HG02840 (cell line): ENCODE results near the gene KDM6A.
A peak's percentile ranks its signal among the peaks of the same experiment; 100 is the strongest.
"Not testable (repeated sequence)": the region's sequence is repeated elsewhere in the genome, so short reads cannot be mapped to it uniquely, and the experiment has no call there.

Experiments
- ATAC-seq: cut with Tn5 transposase; IDR thresholded peaks from one replicate; pipeline ENCODE4 v1.9.1; 2021; ENCODE audit warnings: mild to moderate bottlenecking, moderate library complexity, moderate number of reproducible peaks; ENCODE audit not compliant: unreplicated experiment, low FRiP score

KDM6A gene

DNA sequence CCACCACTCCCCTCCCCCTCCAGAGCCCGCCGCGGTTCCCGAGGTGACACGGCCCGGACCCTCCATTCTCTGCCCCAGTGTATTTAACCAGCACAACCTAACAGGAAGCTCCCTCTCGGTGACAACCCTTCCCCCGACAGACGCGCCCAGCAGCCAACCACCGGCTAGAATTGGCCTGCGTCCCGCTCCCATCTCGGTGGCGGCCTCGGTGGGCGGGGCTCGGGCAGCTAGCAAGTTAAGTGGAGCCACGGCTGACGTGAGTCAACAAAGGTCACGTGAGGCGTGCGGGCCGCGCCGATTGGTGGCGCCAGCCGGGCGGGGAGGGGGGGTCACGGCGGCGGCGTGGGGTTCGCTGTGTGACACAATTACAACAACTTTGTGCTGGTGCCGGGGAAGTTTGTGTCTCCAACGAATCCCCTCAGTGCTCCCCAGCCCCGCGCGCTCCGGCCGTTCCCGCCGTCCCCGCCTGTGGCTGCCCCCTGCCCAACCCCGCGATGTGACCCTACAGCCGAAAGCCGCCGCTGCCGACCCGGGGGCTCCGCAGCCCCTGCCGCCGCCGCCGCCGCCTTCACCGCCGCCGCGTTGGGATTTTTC is at the start of gene KDM6A:
KDM6A (plus strand) TSS at position 368 of the 594 bp plus-strand sequence. CDS start 364 bp downstream, outside the sequence.
- peak; percentile 92 for ATAC-seq

DNA sequence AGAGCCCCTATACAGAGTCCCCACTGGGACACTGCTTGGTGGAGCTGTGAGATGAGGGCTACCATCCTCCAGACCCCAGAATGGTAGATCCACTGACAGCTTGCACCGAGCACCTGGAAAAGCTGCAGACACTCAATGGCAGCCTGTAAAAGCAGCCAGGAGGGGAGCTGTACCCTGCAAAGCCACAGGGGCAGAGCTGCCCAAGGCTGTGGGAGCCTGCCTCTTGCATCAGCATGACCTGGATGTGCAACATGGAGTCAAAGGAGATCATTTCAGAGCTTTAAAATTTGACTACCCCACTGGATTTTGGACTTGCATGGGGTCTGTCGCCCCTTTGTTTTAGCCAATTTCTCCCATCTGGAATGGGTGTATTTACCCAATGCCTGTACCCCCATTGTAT is 49.8 kb upstream of the KDM6A start:
- not testable (repeated sequence) for ATAC-seq

DNA sequence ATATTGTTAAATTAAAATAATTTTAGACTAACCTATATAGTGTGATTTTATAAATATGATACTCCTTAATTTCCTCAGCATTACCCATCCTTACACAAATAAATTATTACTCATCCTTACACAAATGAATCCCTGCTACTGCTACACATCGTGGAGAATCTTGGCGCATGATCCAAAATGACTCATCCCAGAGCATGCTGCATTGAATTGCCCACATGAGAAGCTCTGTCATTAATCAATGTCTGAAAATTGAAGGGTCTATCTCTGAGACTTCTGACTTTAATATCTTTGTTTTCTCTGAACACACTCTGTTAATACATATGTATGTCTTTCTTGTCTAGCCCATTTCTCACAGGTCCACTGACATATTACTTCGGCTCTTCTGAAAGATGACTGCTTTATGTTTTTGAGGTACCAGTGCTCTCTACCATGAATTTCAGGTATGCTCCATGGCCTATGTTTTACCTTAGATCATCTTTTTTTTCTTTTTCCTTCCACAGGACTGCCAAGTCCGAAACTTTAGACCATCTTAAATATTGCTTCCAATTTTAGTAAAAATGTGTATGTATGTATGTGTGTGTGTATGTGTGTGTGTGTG is 44.9 kb upstream of the KDM6A start:
- ATAC-seq, result no peak

DNA sequence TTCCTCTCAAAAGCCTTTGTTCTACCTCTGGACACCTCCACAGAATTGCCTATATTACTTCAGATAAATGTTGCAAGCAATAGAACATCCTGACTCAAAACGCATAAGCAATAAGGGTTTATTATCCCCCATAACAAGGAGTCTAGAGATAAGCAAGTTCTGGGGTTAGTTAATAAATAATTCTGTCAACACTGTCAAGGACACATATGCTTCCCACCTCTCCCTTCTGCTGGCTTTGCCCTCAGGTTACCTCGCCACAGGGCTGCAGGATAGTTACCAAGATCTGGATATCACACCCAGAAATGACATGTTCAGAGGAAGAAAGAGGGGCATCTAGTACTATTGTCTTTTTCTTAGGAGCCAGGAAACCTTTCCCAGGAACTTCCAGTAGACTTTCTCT is 43.2 kb upstream of the KDM6A start:
- ATAC-seq, result no peak

DNA sequence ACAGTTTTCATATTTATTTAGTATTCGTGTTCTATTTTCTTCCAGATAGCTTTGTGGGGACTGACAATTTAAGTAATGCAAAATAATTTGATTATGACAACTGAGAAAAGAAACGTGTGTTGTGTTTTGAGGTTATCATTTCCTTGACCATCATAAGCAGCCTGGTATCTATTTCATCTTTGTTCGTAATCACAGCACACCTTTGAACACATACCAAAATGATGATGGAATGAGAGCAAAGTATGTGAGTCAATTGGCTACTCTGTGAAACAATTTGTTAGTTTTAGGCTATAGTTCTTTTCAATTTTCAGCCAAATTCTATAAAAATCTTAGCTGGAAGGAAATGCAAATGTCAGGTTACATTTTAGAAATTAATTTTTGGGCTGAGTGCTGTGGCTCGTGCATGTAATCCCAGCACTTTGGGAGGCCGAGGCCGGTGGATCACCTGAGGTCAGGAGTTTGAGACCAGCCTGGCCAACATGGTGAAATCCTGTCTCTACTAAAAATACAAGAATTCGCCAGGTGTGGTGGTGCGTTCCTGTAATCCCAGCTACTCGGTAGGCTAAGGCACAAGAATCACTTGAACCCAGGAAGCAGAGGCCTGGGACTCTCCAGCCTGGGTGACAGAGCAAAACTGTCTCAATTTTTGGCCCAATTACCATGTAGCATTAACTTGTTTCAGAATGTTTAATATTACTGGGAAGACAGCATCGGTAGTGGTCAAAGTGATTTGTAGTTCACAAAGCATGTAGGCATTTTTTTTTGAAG is 30.3 kb upstream of the KDM6A start:
- ATAC-seq, result no peak

DNA sequence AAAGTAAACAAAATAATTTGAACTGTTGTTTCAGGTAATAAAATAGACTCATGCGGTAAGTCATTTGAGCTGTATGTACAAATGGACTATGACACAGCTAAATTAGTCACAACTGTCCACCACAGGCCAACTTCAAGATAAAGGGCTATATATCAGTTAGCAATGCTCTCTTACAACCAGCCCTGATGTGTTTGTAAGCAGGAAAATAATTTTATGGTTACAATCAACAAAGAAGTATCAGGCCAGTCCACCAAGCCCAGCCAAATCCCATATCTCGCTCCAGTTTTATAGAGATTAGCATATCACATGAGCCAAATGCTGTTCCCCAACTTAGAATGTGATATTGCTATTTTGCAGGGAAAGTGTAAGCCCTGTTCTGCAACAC is 29.7 kb upstream of the KDM6A start:
- ATAC-seq, result no peak

DNA sequence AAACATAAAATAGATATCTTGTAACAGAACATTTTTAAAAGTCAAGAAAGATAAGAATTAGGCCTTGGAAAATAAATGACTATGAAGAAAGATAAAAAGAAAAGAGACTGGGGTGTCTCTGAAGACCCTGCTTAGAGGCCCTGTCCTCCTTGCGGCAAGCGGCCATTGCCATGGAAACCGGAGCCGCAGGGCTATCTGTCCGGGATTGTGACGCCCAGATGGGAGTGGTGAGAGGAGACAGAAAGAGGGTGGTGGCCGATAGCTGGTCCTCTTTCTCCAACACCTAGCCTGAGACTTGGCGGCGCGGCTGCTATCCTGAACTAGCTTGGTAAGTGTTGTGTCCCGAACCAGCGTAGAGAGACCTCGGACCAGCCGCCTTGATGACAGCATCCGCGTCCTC is 29.2 kb upstream of the KDM6A start, which contains the start of gene DUSP21:
DUSP21 (plus strand) TSS at position 269 of the 400 bp plus-strand sequence; CDS start at position 381, 112 bp downstream.
- ATAC-seq, result no peak

DNA sequence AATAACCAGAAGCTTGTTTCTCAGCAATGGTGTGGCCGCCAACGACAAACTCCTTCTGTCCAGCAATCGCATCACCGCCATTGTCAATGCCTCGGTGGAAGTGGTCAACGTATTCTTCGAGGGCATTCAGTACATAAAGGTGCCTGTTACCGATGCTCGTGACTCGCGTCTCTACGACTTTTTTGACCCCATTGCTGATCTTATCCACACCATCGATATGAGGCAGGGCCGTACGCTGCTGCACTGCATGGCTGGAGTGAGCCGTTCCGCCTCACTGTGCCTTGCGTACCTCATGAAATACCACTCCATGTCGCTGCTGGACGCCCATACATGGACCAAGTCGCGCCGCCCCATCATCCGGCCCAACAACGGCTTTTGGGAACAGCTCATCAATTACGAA is 28.8 kb upstream of the KDM6A start:
- ATAC-seq, result no peak

DNA sequence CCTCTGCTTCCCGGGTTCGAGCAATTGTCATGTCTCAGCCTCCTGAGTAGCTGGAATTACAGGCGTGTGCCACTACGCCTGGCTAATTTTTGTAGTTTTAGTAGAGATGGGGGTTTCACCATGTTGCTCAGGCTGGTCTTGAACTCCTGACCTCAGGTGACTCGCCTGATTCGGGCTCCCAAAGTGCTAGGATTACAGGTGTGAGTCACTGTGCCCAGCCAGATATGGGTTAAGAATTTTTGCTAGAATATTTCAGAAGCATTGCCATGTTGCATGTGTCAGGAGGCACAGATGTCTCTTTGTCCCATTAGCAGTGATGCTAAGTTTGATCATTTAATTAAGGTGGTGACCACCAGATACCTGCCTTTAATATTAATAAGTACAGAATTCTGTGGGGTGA is 22.1 kb upstream of the KDM6A start:
- not testable (repeated sequence) for ATAC-seq

DNA sequence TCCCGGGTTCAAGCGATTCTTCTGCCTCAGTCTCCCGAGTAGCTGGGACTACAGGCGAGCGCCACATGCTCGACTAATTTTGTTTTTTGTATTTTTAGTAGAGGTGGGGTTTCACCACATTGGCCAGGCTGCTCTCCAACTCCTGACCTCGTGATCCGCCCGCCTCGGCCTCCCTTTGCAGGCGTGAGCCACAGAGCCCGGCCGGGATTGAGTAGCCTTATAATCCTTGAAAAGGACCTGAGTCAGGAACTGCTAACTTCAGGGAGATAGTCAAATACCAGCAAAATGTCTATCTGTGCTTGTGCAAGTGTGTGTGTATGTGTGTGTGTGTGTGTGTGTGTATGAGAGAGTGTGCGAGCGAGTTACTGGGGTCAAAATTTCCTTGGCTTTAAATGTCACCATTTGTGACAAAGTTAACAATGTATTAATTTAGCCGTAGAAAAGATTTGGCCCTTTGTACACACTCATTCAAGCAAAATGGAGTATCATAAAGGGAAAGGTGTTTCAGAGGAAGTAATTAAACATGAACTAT is 1.8 kb upstream of the KDM6A start:
- no peak for ATAC-seq

DNA sequence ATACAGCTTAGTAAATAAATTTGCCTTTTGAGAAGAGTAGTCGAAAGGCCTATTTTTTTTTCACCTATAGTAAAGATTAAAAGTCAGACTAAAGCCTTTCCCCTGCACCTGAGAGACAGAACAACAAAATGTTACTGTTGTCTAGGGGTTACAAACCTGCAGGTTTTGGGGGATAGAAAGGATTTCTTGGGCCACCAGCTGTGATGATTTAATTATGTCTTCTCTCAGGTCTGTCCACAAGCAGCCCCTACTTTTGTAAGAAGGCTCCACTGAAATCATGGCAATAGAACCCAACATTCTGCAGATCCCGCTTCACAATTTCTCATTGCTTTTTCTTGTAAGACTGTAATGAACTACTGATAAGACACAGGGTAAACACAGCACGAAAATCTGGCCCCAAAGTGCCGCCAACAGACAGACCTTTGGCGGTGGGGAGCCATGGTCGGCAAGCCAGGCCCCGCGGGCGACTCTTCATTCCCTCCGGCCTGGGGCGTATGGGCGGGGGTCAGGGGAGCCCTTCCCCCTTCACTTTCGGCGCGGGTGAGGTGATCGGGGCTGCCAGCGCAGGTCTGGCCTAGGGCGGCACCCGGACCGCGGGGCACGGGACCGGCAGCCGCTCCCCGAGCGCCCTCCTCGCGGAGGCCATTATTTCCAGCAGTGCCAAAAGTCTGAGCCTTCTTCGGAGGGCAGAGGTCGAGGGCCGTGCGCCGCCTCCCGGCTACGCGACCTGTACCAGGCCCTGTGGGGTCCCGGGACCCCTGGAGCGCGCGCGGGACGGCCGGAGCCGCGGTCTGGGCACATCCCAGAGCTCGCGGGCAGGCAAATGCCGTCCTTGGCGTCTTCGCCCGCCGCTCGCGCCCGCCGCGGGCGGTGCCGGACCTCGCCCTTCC is 812 bp upstream of the KDM6A start:
- ATAC-seq, result peak; percentile 27

DNA sequence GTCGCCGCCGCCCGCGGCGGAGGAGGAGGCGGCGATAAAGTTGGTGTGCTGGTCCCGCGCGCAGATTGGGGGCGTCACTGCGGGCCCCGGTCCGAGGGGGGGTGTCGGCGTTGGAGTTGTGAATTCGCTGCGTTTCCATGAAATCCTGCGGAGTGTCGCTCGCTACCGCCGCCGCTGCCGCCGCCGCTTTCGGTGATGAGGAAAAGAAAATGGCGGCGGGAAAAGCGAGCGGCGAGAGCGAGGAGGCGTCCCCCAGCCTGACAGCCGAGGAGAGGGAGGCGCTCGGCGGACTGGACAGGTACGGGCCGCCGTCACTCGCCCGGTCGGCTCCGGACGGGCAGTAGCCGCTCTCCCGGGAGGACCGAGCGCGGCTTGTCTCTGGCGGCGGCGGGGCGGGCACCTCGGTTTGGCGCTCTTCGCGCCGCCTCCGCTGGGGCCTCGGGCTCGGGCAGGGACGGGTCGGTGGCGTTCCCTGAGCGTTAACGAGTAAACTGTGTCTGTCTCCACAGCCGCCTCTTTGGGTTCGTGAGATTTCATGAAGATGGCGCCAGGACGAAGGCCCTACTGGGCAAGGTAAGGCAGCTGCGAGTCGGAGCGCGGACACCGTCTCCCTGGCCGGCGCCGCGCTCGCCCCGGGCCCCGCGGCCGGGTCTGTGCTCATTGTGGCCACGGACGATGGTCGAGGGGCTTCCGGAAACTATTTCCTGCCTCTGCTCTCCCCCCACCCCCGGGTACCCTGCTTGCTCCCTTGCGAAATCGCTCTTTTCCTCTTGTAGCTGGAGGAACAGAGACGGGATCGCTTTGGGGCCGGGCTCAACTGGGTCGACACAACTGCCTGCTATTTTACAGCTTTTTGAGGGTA is 658 bp downstream of the KDM6A start:
- ATAC-seq, result no peak

DNA sequence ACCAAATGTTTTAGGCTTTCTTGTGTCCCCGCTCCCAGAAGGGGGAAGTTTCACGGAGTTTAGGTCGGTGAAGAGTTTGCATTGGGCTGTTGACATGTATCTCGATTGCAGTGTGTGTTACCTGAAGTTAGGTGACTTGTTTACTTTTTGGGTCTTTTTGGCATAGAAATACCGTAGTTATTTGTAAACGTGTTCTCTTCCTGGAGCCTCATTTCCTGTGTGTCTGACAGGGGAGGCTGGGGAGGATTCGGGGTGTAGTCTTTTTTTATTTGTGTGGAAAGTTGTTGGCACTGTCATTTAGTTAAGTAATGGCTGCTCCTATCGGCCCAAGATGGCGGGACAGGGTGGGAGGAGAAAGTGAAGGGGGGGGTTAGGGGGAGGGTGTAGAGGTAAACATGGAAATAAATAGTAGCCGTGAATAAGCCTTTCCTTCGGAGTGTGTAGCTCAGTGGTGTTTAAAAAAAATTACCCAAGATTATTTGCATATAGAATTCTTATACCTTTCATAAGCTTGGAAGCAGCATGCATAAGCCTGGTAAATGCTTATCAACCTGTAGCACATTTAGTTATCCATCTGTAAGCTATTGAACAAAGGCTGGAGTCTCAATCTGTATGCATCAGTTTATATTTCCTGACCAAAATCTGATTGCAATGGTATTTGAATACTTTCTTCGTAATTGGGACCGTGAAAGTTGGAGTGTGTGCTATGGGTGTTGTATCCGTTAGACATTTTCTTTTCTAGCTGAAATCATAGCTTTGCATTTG is 1.6 kb downstream of the KDM6A start:
- ATAC-seq, result no peak

DNA sequence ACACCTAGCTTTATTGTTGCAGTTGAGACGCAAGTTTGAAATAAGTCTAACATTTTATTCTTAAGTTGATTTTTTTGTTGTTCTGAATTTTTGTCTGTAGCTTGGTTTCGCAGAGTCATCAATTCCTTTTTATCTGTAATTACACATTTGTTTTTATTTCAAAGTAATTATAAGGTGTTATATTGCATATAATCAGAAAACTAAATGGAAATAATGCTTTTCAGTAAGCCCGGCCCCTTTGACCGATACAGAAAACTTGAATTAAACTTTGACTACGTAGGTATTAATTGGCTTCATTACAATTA is 2.1 kb downstream of the KDM6A start:
- no peak for ATAC-seq

DNA sequence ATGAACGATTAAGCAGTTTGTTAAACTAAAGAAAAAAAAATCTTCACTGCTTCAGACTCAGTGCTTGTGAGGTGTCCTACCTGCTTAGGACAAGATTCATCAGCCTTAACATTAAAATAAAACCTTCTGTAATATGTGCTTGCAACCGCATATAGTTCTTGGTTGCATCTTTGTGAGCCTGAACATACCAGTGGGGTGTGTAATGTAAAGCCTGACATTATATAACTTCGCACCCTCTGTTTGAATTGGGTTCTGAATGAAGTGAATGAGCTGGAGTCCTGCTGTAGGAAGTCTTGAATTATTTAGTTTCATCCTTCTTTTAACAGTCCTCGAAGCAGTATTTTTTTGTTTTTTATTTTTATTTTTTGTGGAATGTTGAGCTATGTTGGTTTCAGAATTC is 3.1 kb downstream of the KDM6A start:
- ATAC-seq, result no peak

DNA sequence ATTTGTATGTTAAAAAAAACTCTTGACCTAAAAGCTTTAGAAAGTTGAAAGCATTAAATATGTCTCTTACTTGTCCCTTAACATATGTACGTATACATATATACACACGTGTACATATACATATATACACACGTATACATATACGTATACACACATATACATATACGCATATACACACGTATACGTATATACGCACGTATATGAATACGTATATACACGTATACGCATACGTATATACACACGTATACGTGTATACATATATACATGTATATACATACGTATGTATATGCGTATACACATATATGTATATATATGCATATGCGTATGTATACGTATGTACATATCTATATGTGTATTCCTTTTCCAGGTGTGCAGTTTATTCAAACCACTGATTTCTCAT is 3.8 kb downstream of the KDM6A start:
- no peak for ATAC-seq

DNA sequence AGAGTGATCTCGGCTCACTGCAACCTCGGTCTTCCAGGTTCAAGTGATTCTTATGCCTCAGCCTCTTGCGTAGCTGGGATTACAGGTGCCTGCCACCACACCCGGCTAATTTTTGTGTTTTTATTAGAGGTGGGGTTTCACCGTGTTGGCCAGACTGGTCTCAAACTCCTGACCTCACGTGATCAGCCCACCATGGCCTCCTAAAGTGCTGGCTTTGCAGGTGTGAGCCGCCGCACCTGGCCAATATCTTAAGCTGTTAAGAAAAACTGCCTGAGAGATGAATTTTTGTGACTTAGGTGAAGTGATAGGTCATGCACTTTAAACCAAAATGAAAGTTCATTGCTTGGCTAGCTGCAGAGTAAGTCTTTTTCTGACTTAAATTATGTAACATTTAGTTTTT is 5.8 kb downstream of the KDM6A start:
- no peak for ATAC-seq

DNA sequence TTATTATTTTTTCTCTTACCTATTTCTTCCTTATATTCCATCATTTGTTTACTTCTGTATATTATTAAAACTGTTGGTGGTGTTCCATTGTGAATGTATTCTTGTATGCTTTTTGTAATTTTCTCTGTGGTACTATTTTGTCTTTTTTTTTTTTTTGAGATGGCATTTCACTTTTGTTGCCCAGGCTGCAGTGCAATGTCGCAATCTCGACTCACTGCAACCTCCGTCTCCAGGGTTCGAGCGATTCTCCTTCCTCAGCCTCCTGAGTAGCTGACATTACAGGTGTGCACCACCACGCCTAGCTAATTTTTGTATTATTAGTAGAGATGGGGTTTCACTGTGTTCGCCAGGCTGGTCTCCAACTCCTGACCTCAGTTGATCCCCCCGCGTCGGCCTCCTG is 8.6 kb downstream of the KDM6A start:
- ATAC-seq, result no peak

DNA sequence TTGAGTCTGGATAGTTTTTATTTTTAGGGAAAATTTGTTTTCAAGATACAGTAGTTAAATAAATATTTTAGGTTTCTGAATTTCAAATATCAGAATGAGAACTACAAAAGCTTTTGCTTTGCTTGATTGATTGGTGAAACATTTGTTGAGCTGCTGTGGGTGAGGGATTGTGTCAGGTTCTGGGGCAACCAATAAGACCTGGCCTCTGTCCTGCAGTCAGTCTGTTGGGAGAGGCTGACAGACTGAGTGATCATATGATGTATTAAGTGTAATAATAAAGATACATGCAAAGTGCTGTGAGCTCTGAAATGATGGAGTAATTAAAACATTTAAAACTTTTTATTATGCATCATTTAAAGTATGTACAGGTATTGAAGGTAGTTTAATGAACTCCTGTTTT is 9.6 kb downstream of the KDM6A start:
- no peak for ATAC-seq
